GM18502 (cell line): ENCODE results near the gene LRRC49.
"Not testable (repeated sequence)": the region's sequence is repeated elsewhere in the genome, so short reads cannot be mapped to it uniquely, and the experiment has no call there.

ENCODE experiments used
- ATAC-seq: cut with Tn5 transposase; IDR thresholded peaks from one replicate; pipeline ENCODE4 v1.9.1; 2021; ENCODE audit warnings: mild to moderate bottlenecking; ENCODE audit not compliant: unreplicated experiment, poor library complexity

Gene LRRC49

GRCh38 chr15:70892002-70892911, at the start of gene LRRC49, which contains the start of gene THAP10:
TSS of gene LRRC49 (plus strand) at chr15:70892826. CDS start at chr15:70892895, 69 bp downstream.
TSS of gene THAP10 (minus strand) at chr15:70892433. CDS start at chr15:70892272, 161 bp downstream.
- ATAC-seq: peak; percentile 75

- ATAC-seq: no peak
Observed at GRCh38 chr15:70845602-70846360, 46.8 kb upstream of the LRRC49 start.

GRCh38 chr15:70851889-70852288, 40.7 kb upstream of the LRRC49 start:
- no peak for ATAC-seq

GRCh38 chr15:70852501-70853317, 39.9 kb upstream of the LRRC49 start:
- ATAC-seq: no peak

GRCh38 chr15:70853318-70853972, 39.2 kb upstream of the LRRC49 start:
- no peak for ATAC-seq

- no peak for ATAC-seq
Observed at GRCh38 chr15:70853973-70854665, 38.5 kb upstream of the LRRC49 start, which contains the start of gene LARP6. TSS of gene LARP6 (minus strand) at chr15:70854157. CDS start at chr15:70854088, 69 bp downstream.

GRCh38 chr15:70854666-70854976, 38.0 kb upstream of the LRRC49 start:
- no peak for ATAC-seq

GRCh38 chr15:70855764-70856163, 36.9 kb upstream of the LRRC49 start:
- no peak for ATAC-seq

- no peak for ATAC-seq
Observed at GRCh38 chr15:70856177-70856883, 36.3 kb upstream of the LRRC49 start.

GRCh38 chr15:70856884-70857561, 35.6 kb upstream of the LRRC49 start:
- ATAC-seq: no peak

- ATAC-seq: no peak
Observed at GRCh38 chr15:70857562-70858285, 34.9 kb upstream of the LRRC49 start.

GRCh38 chr15:70858614-70859321, 33.9 kb upstream of the LRRC49 start:
- not testable (repeated sequence) for ATAC-seq

GRCh38 chr15:70859322-70859908, 33.2 kb upstream of the LRRC49 start:
- ATAC-seq: no peak

GRCh38 chr15:70859998-70860397, 32.6 kb upstream of the LRRC49 start:
- ATAC-seq: no peak

- ATAC-seq: no peak
Observed at GRCh38 chr15:70863450-70864218, 29.0 kb upstream of the LRRC49 start.
